HG03196 (cell line): Measurements from ENCODE around the gene GATAD2B.

Source experiments
- ATAC-seq: cut with Tn5 transposase; IDR thresholded peaks from one replicate; pipeline ENCODE4 v1.9.1; 2021; ENCODE audit not compliant: unreplicated experiment

GATAD2B gene

GRCh38 chr1:153922972-153923925, at the start of gene GATAD2B:
Gene GATAD2B (minus strand): TSS chr1:153922972. CDS start chr1:153828347, 94,625 bp downstream.
- ATAC-seq: peak; percentile 91

- no peak for ATAC-seq
These were observed 47.6 kb upstream of the GATAD2B start for GRCh38 chr1:153970346-153970745.

- ATAC-seq: no peak
These were observed 46.2 kb upstream of the GATAD2B start for GRCh38 chr1:153968972-153969371.

GRCh38 chr1:153968408-153968807, 45.6 kb upstream of the GATAD2B start:
- no peak for ATAC-seq

- ATAC-seq: no peak
These were observed 45.2 kb upstream of the GATAD2B start for GRCh38 chr1:153968000-153968363.

GRCh38 chr1:153967107-153967999, 44.6 kb upstream of the GATAD2B start, which contains the start of gene CREB3L4:
Gene CREB3L4 (plus strand): TSS chr1:153967902. CDS start chr1:153968526, 624 bp downstream.
- peak; percentile 68 for ATAC-seq

- ATAC-seq: no peak
These were observed 41.1 kb upstream of the GATAD2B start for GRCh38 chr1:153963850-153964331.

- peak; percentile 41 for ATAC-seq
These were observed 40.5 kb upstream of the GATAD2B start, which contains the start of gene SLC39A1 for GRCh38 chr1:153963030-153963849. Gene SLC39A1 (minus strand): TSS chr1:153963537. CDS start chr1:153962715, 822 bp downstream.

- ATAC-seq: no peak
These were observed 39.6 kb upstream of the GATAD2B start for GRCh38 chr1:153962088-153963029.

- no peak for ATAC-seq
These were observed 38.6 kb upstream of the GATAD2B start for GRCh38 chr1:153961421-153961820.

- no peak for ATAC-seq
These were observed 37.4 kb upstream of the GATAD2B start for GRCh38 chr1:153960206-153960605.

- no peak for ATAC-seq
These were observed 36.7 kb upstream of the GATAD2B start for GRCh38 chr1:153959454-153959853.

GRCh38 chr1:153958961-153959260, 36.1 kb upstream of the GATAD2B start:
- ATAC-seq: no peak

- peak; percentile 78 for ATAC-seq
These were observed 35.6 kb upstream of the GATAD2B start, which contains the start of gene CRTC2 for GRCh38 chr1:153958111-153958960. Gene CRTC2 (minus strand): TSS chr1:153958612. CDS start chr1:153958497, 115 bp downstream.

GRCh38 chr1:153957744-153958110, 35.0 kb upstream of the GATAD2B start:
- no peak for ATAC-seq

GRCh38 chr1:153956997-153957715, 34.4 kb upstream of the GATAD2B start:
- no peak for ATAC-seq

- ATAC-seq: no peak
These were observed 32.1 kb upstream of the GATAD2B start for GRCh38 chr1:153954826-153955225.

GRCh38 chr1:153953859-153954365, 31.1 kb upstream of the GATAD2B start:
- ATAC-seq: no peak
